GM19372 (cell line): Measurements from ENCODE around the gene CCL2.
"Not testable (repeated sequence)": the region's sequence is repeated elsewhere in the genome, so short reads cannot be mapped to it uniquely, and the experiment has no call there.

Experiments used
- ATAC-seq: cut with Tn5 transposase; IDR thresholded peaks from one replicate; pipeline ENCODE4 v1.9.1; 2021; ENCODE audit warnings: mild to moderate bottlenecking, low read depth, moderate library complexity; ENCODE audit not compliant: unreplicated experiment

Gene CCL2

DNA sequence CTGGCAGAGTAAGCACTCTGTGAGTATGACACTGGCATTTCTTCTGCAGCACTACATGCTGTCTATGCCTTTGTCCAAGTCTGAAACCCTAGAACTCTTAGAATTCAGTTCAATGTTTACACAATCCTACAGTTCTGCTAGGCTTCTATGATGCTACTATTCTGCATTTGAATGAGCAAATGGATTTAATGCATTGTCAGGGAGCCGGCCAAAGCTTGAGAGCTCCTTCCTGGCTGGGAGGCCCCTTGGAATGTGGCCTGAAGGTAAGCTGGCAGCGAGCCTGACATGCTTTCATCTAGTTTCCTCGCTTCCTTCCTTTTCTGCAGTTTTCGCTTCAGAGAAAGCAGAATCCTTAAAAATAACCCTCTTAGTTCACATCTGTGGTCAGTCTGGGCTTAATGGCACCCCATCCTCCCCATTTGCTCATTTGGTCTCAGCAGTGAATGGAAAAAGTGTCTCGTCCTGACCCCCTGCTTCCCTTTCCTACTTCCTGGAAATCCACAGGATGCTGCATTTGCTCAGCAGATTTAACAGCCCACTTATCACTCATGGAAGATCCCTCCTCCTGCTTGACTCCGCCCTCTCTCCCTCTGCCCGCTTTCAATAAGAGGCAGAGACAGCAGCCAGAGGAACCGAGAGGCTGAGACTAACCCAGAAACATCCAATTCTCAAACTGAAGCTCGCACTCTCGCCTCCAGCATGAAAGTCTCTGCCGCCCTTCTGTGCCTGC is at the start of gene CCL2:
TSS of gene CCL2 (plus strand) at position 635 of the 730 bp plus-strand sequence. CDS start at position 700, 65 bp downstream.
- ATAC-seq, result no peak

DNA sequence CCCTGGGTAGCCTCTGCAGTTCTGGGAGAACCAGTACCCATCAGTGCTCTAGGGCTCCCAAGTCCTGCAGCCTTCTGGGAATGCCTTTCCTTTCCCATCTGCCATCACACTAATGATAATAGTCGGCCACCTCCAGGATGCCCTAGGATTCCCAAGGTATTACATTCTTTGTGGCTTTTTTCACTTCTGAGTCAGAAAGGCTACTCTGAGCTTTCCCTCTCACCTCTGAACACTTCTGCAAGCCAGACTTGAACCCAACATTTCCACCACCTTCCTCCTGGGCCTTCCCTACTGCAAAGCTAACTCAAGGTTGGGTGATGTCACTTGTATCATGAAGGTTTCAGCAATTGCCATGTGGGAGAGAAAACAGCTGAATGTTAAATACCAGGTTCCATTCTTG is 49.7 kb upstream of the CCL2 start:
- no peak for ATAC-seq

DNA sequence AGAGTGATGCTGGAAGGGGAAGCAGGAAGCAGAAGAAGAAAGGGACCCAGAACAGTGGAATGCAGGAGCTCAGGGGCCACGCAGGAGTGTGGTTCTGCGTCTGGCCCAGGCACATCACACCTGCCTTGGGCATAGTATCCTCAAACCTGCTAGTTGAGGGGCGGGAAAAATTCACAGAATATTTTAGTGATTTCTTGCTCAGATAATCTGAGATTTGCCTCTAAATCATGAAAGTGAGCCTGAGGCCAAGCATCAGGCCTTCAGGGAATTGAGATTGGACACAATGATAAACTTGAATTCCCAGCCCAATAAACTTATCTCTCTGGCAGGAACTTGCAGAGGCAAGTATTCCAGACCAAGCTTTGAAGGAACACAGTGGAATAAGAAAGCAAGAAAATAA is 48.5 kb upstream of the CCL2 start:
- no peak for ATAC-seq

DNA sequence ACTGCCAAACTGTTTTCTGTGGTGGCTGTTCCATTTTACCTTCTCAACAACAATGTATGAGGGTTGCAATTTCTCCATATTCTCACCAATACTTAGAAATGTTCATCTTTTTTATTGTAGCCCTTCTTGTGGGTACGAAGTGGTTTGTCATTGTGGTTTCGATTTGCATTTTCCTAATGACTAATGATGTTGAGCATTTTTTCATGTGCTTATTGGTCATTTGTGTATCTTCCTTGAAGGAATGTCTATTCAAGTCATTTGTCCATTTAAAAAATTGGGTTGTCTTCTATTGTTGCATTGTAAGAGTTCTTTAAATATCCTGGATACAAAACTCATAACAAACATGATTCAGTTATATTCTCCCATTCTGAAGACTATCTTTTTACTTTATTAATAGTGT is 47.5 kb upstream of the CCL2 start:
- ATAC-seq, result no peak

DNA sequence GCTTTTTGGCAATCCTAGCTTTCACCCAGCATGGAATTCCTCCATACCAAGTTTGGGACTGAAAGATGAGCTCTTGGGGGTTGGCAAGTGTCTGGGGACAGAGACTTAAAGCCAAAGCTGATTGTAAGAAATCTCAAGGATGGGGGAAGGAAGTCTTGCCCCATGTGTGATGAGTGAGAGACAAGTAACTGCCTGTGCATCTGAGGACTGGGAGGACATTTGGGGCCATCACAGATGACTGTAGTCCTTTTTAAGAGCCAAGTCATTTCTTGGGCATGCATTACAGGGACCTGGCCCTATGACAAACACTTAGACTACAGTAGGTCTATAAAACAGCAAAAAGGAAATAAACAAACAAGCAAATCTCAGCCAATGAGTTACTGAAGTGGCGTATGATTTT is 36.3 kb upstream of the CCL2 start:
- ATAC-seq, result no peak

DNA sequence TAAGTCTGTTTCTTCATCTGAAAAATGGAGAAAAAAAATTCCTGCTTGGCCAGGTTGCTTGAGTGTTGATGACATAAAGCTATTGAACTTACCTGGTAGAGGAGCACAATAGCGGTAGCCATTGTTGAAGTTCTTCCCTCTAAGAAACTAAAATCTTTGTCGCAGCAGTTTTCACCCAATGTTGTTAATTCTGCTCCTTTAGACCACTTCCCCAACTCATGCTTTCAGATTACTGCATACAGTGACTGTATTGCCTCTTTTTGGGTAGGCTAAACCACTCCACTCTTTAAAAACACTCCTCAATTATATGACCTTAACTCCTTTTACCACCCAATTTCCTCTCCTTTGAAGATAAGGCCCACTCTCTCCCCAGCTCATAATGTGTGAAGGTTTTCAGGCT is 35.7 kb upstream of the CCL2 start:
- no peak for ATAC-seq

DNA sequence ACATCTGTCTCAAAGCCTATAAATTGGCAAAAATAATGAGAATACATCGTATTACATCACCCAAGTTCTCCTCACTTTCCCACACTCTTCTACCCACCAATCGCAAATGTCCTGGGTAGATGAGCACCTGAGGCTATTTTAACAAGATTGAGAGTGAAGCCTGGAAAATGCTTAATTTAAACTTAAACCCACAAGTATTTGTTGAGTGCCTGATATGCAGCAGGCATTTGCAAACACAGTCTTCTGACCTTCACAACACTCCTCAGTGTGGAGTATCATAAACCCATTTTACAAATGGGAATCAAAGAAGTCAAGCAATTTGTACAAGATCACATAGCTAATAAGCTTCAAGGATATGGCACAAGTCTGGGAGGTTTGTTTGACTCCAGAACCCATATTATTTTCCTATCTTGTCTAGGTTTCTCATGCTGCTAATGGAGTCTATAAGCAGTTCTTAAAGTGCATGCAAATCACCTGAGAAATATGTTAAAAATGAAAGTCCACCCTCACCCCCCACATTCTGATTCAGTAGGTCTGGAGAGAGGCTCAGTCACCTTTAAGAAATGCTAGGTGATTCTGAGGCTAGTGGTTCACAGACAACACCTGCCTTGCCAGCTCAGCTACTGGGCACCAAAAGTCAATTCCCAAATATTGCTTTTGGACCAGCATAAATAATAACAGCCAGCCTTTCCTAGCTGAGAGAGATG is 34.9 kb upstream of the CCL2 start:
- no peak for ATAC-seq

DNA sequence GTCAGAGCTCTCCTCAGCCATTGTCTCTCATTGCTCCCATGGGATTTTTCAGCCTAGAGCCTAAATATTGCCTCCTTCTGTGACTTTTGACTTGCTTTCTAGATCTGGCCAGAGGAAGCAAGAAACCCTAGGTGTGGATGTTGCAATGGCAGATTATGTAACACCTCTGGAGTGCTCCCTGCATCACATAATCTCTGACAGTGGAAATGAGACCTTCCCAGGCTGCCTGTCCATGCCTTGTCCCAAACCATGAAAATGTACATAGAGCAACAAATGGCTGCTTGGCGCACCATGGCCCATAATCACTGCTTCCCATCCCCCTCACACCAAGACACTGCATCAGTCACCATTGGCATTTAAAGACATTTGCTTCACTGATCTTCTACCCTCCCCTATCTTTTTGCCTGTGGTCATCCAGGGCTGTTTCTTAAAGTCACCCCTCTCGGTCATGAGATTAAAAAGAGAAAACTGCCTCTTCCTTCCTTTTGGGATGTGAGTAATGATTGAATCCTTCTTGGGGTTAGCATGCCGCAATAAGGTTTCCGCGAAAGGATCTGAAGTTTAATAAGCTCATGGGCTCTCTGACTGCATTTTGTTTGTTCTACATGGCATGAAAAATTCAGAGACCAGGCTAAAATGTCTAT is 34.2 kb upstream of the CCL2 start:
- ATAC-seq, result no peak

DNA sequence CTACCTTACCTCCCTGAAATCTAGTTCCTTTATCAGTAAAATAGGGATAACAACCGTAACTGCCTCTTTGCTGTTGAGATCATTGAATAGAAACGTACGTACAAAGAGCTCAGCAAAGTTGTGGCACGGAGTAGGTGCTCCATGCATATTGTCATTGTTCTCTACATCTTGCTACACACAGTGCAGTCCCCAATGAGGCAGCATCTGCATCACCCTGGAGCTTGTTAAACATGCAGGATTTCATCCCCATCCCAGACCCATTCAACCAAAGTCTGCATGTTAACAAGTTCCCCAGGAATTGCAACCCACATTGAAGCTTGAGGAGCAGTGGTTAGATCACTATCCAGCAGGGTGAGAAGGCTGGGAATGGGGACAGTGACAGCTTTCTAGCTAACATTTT is 33.7 kb upstream of the CCL2 start:
- ATAC-seq, result no peak

DNA sequence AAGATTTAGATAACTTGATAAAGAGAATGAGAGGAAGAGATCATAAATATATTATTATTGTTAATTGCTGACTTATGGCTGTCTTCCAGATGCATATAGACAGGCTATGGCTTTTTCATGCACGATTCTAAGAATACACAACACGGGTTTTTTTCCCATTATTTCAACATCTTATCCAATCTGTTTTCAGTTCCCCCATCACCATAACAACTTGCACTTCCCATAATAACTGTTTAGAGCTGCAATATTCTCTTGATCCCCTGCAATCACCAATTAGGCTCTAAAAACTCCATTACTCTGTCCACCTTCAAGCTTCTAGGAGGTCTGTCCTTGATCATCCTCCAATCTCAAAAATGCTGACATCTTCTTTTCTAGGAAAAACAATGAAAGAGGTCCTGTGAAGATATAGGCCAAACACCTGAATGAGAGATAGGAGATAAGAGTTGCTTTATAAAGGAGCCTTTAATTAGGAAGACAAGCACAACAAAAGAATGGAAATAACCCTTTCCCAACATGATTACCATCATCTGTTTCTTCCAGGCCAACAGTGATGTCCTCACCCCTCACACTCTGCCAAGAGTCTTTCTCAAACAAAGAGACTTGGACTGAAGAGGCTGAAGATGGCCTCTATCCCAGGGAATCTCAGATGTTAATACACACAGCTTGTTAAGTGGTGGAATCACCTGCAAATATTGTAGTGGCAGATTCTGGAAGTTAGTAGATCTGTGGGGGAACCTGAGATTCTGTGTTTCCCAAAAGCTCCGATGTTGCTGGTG is 32.2 kb upstream of the CCL2 start:
- ATAC-seq, result no peak

DNA sequence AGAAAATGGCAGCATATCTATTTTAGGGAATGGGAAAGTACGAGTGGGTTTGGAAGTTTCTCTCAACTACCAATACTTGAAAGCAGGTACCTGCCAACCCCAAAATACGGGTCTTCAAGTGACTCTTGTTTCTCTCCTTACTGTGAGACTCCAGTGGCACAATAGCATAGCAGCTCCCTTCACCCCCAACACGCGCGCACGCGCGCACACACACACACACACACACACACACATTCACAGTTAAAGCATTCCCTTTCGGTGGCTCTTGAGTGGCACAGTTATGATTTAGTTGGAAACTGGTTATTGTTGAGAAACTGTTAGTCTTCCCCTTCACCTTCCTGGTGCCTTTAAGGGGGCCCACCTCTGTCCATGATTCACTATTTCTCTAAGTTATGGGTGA is 30.0 kb upstream of the CCL2 start:
- no peak for ATAC-seq

DNA sequence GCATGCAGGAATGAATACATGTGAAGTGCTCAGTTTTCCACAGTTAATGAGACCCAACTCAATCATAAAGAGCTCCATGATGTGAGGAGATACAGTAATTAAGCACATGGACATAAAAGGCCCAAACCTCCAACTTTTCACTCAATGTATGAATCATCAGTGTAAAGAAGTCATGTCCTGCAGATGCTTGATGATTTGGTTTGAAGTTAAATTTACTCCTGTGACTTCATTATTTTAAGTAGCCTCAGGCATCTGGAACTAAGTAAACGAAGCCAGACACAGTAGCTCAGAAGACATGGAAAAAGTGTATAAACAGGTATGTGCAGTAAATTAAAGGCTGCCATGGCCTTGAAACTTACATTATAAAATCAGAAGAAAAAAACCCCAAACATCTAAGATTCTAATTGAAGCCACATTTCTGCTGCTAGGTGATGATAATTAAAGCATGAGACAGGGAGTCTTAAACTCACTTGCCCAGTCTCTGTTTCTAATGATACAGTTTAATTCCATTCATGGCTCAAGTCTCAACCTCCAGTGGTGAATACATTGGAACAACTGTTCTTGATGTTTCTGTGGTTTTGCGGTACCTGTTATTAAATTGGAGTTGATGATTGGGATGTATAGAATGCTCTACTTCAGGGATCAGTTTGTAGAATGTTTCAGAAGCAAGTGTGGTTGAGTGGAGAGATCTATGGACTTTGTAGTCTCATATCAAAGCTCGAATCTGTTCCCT is 28.9 kb upstream of the CCL2 start:
- no peak for ATAC-seq

DNA sequence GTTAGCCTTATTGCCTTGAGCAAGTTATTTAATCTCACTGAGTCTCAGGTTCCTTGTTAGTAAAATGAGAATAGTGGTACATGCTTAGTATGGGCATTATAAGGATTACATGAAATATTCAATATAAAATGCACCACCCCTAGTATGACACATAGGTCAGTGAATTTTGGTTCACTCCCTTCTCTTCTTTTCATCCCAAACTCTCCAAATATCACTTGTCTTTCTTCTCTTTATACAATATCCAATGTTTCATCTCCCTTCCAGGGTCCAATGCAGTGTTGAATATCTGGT is 28.4 kb upstream of the CCL2 start:
- ATAC-seq, result no peak

DNA sequence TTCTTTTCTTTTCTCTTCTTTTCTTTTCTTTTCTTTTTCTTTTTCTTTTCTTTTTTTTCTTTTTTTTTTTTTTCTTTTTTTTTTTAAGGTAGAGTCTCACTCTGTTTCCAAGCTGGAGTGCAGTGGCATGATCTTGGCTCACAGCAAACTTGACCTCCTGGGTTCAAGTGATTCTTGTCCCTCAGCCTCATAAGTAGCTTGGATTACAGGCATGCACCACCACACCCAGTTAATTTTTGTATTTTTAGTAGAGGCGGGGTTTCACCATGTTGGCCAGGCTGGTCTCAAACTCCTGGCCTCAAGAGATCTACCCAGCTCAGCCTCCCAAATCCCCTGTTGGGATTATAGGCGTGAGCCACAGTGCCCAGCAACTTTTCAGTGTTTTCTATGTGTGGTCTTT is 27.8 kb upstream of the CCL2 start:
- not testable (repeated sequence) for ATAC-seq

DNA sequence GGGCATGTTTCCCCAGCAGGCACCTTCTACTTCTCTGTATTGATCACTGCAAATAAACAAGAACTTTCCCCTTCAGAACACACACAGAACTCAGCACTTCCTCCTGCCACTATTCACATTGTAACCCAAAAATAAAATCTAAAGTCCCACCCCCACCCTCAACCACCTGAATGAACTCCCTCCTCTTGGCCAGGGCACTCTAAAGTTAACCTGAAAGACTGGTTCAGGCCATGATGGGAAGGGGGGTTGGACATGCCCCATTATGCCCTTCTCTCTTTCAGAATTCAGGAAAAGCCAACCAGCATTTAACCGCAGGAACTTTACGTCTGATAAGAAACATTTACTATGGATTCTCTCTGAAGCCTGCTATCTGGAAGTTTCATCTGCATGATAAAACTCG is 27.4 kb upstream of the CCL2 start:
- no peak for ATAC-seq

DNA sequence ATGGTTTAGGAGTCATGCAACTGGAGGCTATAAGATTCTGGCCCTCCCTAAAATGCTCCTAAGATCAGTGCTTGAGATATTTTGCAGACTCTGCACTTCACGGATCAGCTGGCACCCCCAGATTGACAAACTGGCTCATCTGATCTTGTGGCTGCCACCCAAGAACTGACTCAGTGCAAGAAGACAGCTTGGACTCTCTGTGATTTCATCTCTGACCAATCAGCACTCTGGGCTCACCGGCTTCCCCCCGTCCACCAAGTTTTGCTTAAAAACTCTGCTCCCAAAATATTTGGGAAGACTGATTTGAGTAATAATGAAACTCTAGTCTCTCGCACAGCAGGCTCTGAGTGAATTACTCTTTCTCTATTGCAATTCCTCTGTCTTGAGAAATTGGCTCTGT is 26.3 kb upstream of the CCL2 start:
- no peak for ATAC-seq

DNA sequence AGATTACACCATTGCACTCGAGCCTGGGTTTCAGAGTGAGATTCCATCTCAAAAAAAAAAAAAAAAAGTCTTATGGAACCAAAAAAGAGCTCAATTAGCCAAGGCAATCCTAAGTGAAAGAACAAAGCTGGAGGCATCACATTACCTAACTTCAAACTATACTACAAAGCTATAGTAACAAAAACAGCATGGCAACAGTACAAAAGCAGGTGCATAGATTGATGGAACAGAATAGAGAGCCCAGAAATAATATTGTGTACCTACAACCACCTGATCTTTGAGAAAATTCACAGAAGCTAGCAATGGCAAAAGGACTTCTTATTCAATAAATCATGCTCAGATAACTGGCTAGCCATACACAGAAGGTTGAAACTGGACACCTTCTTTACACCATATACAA is 24.7 kb upstream of the CCL2 start:
- ATAC-seq, result no peak

DNA sequence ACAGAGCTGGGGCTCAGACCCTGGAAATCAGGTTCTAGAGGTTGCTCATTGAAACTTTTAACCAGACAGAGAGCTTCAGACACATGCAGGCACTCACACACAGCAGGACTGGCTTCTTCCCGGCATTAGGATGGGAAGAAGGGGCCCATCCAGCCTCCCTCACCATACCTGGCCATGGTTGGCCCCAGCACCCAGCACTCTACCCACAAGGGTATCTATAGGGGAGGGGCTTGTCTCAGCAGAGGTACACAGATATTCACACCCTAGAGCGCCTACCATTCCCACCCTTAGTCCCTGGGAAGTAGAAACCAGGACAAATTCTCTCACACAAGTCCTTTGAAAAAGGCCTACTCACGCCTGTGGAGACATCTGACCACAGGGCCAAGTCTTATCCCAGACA is 20.5 kb upstream of the CCL2 start:
- no peak for ATAC-seq

DNA sequence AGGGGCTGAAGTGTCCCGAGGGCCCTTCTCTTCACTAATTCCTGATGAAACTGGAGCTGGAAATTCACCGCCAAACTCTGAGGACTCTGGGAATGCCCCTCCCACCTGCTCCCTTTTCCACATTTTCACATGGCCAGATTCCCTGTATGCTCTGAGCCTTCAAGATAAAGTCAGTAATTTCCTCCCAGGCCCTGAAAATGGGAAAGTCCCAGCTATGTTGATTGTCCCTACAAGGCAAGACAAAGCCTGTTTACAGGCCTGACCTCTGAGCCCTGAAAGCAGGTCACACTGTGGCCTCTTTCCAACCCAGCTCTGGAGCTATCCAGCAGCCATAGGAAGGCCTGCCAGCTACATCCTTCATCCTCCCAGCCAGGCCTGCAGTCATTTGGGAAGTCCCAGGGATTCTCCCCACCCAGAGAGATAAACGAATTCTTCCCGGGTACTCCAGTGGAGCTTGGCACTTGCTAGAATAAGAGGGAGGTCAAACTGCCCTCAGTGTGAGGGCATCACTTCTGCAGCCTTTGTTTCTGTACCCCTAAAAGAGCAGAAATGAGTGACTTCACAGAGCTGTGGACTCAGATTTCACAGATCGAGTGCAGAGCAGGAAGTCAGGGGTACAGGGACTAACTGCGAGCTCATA is 19.6 kb upstream of the CCL2 start:
- no peak for ATAC-seq

DNA sequence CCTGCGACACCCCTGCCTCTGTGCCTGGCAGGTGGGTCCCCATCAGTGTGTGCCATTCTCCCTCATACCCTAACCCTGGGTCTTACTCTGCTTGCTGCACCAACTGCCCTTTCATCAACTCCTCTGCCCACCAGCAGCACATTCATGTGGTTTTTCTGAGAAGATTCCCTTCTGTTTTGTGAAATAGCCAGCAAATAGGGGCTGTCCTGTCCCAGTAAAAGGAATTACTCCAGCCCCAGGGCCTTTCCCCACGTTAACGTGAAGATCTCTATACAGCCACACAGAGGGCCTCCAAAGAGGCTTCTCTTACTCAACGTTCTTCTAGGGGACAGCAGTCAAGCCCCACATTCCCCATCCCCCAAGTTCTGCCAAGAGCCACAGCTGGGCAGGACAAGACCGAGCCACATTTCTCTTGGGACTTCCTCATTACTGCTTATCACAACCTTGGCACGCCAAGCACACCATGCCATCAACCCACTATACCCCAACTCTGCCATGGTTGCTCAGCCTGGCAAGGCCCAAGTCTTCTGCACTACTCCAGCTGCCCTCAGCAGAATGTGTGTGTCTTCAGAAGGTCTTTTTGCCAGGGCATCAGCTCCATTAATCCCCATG is 18.7 kb upstream of the CCL2 start:
- ATAC-seq, result no peak
